Keratinocyte (primary cell): Measurements from ENCODE around the gene KDM4B. TPM values are rescaled to one million over a fixed set of nuclear protein-coding genes. Genes with fewer than 3 reads are reported as not detected.

Experiments used
- DNase-seq: peaks from one replicate; pipeline ENCODE4 v3.0.0-alpha.2; 2011; ENCODE audit warnings: low read depth, missing footprints, low spot score
- FAIRE-seq: peaks from 2 replicates; lab custom pipeline; 2011; peaks lifted over from hg19 to GRCh38; lab: Jason Lieb, UNC
- H2AFZ ChIP-seq: 2 replicates; pipeline ENCODE4 v1.6.0; 2012; ENCODE audit warnings: low read length, control low read depth, inconsistent platforms; ENCODE audit not compliant: control insufficient read depth
- H3K27ac ChIP-seq: 2 replicates; pipeline ENCODE4 v1.5.1; 2011; ENCODE audit warnings: low read length; ENCODE audit not compliant: control insufficient read depth, insufficient read depth
- H3K27me3 ChIP-seq: 3 replicates; pipeline ENCODE4 v1.6.0; 2011; ENCODE audit warnings: low read length; ENCODE audit not compliant: control insufficient read depth, insufficient read depth; ENCODE audit errors: extremely low read depth
- H3K36me3 ChIP-seq, 2 experiments: 2 replicates in 1 of 2; 3 replicates in 1 of 2; pipeline ENCODE4 v1.5.1; 2011; ENCODE audit warnings: low read length in 2 of 2, mild to moderate bottlenecking in 1 of 2; ENCODE audit not compliant: control insufficient read depth in 2 of 2, insufficient read depth in 2 of 2; ENCODE audit errors: extremely low read depth in 1 of 2
- H3K4me1 ChIP-seq: 3 replicates; pipeline ENCODE4 v1.5.1; 2011; ENCODE audit warnings: low read length; ENCODE audit not compliant: control insufficient read depth, insufficient read depth; ENCODE audit errors: extremely low read depth
- H3K4me2 ChIP-seq: 3 replicates; pipeline ENCODE4 v1.6.0; 2011; ENCODE audit warnings: low read depth, low read length; ENCODE audit not compliant: control insufficient read depth, insufficient read depth; ENCODE audit errors: extremely low read depth
- H3K4me3 ChIP-seq, 3 experiments: fragments of 200-600 bp in 1 of 3; sonication (generic) in 1 of 3; 2 replicates in 2 of 3; 3 replicates in 1 of 3; pipeline ENCODE4 v1.5.1; 2011 to 2016; ENCODE audit warnings: low read length in 3 of 3, mild to moderate bottlenecking in 3 of 3, control low read depth in 2 of 3, inconsistent platforms in 1 of 3, low read depth in 1 of 3, mixed read lengths in 1 of 3, mixed run types in 1 of 3, moderate library complexity in 1 of 3; ENCODE audit not compliant: control insufficient read depth in 2 of 3, insufficient read depth in 2 of 3; ENCODE audit errors: extremely low read depth in 1 of 3
- H3K79me2 ChIP-seq: 2 replicates; pipeline ENCODE4 v1.6.0; 2012; ENCODE audit warnings: low read length; ENCODE audit not compliant: control insufficient read depth, insufficient read depth
- H3K9ac ChIP-seq: 3 replicates; pipeline ENCODE4 v1.6.0; 2011; ENCODE audit warnings: low read length; ENCODE audit not compliant: control insufficient read depth, insufficient read depth; ENCODE audit errors: extremely low read depth
- H3K9me1 ChIP-seq: 3 replicates; pipeline ENCODE4 v1.6.0; 2011; ENCODE audit warnings: low read length; ENCODE audit not compliant: control insufficient read depth, insufficient read depth; ENCODE audit errors: extremely low read depth
- H3K9me3 ChIP-seq: 2 replicates; pipeline ENCODE4 v1.5.1; 2012; ENCODE audit warnings: low read depth, low read length; ENCODE audit not compliant: control insufficient read depth
- H4K20me1 ChIP-seq: 3 replicates; pipeline ENCODE4 v1.6.0; 2011; ENCODE audit warnings: low read length; ENCODE audit not compliant: control insufficient read depth, insufficient read depth; ENCODE audit errors: extremely low read depth
- EZH2 ChIP-seq: IDR thresholded peaks from one replicate; pipeline ENCODE4 v1.6.1; 2012; ENCODE audit warnings: inconsistent platforms, mild to moderate bottlenecking, low read length, moderate library complexity
- dilution Hi-C: fragments of 300-500 bp; cut with MboI; formaldehyde crosslinking; loops from one replicate; pipeline ENCODE4 v1.7.0; 2020; ENCODE audit warnings: low sequenced_read_pairs; ENCODE audit not compliant: extremely low pct_ligation_motif_present
- polyA plus RNA-seq, 5 experiments: library from polyadenylated mRNA; depleted of rRNA in 3 of 5; stranded (reverse) in 3 of 5; stranded (forward) in 1 of 5; unstranded in 1 of 5; fragments of >200 nt; gene quantifications; 1 replicate in 1 of 5; 2 replicates in 3 of 5; 3 replicates in 1 of 5; pipeline versions ENCODE4 v1.2.1 to v1.2.3, GENCODE V29; 2011 to 2012; ENCODE audit warnings: missing spikeins in 2 of 5, low read depth in 1 of 5, low replicate concordance in 1 of 5
- TF ChIP-seq, protein P1 (sequence below), 3 experiments: IDR thresholded peaks in 1 of 3; conservative IDR thresholded peaks in 1 of 3; optimal IDR thresholded peaks in 1 of 3; 2 replicates in 2 of 3; 3 replicates in 1 of 3; pipeline versions ENCODE3 to v1.5.1; 2011; ENCODE audit warnings: low read length in 3 of 3, mild to moderate bottlenecking in 3 of 3, moderate library complexity in 2 of 3, control low read depth in 1 of 3, inconsistent platforms in 1 of 3; ENCODE audit not compliant: insufficient read depth in 2 of 3; ENCODE audit errors: extremely low read depth in 1 of 3

Gene KDM4B
- polyA plus RNA-seq, 1 donor (not counting 4 experiments of a cell fraction or from before 2014, with no cell fraction given), result 6.2 TPM

DNA sequence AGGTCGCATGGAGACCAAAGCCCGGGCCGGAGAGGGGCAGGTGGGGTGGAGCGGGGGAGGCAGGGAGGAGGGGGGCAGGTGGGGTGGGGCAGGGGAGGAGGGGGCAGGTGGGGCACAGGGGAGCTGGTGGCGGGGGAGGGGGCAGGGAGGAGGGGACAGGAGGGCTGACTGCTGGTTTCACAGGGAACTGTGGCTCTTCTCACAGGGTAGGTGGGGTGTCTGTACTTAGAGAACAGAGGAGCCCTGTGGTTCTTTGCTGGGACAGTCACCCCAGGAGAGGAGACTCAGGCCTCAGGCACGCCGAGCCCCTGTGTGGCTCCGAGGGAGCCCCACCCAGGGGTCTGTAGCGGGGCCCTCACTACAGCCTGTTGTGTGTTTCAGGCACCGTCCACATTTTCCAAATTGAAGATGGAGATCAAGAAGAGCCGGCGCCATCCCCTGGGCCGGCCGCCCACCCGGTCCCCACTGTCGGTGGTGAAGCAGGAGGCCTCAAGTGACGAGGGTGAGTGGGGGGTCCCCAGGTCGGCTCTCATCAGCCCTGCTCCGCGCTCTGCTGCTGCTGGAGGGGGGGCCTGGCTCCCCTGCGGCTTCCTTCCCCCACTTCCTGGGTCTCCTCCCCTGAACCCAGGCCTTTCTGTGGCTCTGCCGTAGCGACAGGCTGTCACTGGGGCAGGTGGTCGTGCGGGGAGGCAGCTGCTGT is 162.7 kb downstream of the KDM4B start:
- H3K36me3 ChIP-seq, result peaks cover 0 to 18% of the 10 kb centered on the region in 2 experiments
- dilution Hi-C loops, result no loop called here
- H3K27me3 ChIP-seq, result no peaks in the 10 kb centered on the region
- no peak overlapping the region for H3K27ac ChIP-seq
- no peaks in the 10 kb centered on the region for H3K79me2 ChIP-seq
- FAIRE-seq, result no peak
- no peak overlapping the region for H3K4me3 ChIP-seq
- peaks cover 3% of the 10 kb centered on the region for H3K4me1 ChIP-seq
- no peaks in the 10 kb centered on the region for H3K9me1 ChIP-seq
- H4K20me1 ChIP-seq, result no peaks in the 10 kb centered on the region
- no peak overlapping the region for H3K4me2 ChIP-seq
- H2AFZ ChIP-seq, result no peak overlapping the region
- H3K9ac ChIP-seq, result no peak overlapping the region
- H3K9me3 ChIP-seq, result no peaks in the 10 kb centered on the region
- no peak for DNase-seq
- TF ChIP-seq, protein P1, sequence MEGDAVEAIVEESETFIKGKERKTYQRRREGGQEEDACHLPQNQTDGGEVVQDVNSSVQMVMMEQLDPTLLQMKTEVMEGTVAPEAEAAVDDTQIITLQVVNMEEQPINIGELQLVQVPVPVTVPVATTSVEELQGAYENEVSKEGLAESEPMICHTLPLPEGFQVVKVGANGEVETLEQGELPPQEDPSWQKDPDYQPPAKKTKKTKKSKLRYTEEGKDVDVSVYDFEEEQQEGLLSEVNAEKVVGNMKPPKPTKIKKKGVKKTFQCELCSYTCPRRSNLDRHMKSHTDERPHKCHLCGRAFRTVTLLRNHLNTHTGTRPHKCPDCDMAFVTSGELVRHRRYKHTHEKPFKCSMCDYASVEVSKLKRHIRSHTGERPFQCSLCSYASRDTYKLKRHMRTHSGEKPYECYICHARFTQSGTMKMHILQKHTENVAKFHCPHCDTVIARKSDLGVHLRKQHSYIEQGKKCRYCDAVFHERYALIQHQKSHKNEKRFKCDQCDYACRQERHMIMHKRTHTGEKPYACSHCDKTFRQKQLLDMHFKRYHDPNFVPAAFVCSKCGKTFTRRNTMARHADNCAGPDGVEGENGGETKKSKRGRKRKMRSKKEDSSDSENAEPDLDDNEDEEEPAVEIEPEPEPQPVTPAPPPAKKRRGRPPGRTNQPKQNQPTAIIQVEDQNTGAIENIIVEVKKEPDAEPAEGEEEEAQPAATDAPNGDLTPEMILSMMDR (optimal IDR thresholded peaks at IDR 0.05 in 1 of 3, IDR thresholded peaks at IDR 0.05 in 1 of 3, conservative IDR thresholded peaks at IDR 0.05 in 1 of 3; ENCODE audit: extremely low read depth in 1 of 3, insufficient read depth in 2 of 3, low read length in 3 of 3), result no peak
- no peak for TF ChIP-seq EZH2

DNA sequence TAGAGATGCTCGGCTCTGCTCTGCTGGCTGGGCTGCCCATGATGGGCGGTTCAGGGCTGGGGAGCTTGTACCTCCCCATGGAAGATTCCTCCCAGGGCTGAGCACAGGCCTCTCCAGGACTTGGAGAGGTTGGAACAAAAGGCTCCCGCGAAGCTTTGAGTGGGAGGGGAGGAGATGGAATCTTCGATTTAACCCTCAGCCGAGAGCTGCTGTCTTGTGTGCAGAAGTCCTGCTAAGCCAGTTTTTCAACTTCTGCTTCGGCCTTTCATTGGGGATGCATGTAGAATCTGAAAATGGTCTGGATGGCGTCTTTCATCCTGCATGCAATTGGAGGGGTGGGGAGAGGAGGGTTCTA is 163.3 kb downstream of the KDM4B start:
- DNase-seq, result no peak
- H3K9ac ChIP-seq, result no peak overlapping the region
- H3K27me3 ChIP-seq, result no peaks in the 10 kb centered on the region
- H3K4me2 ChIP-seq, result no peak overlapping the region
- TF ChIP-seq, protein P1 (optimal IDR thresholded peaks at IDR 0.05 in 1 of 3, IDR thresholded peaks at IDR 0.05 in 1 of 3, conservative IDR thresholded peaks at IDR 0.05 in 1 of 3; ENCODE audit: extremely low read depth in 1 of 3, insufficient read depth in 2 of 3, low read length in 3 of 3), result no peak
- no peak for TF ChIP-seq EZH2
- H3K79me2 ChIP-seq, result no peaks in the 10 kb centered on the region
- H3K9me3 ChIP-seq, result no peaks in the 10 kb centered on the region
- no peak overlapping the region for H3K4me3 ChIP-seq
- no peak overlapping the region for H3K27ac ChIP-seq
- peaks cover 0 to 21% of the 10 kb centered on the region in 2 experiments for H3K36me3 ChIP-seq
- H3K4me1 ChIP-seq, result peaks cover 3% of the 10 kb centered on the region
- FAIRE-seq, result no peak
- no peaks in the 10 kb centered on the region for H3K9me1 ChIP-seq
- no peak overlapping the region for H2AFZ ChIP-seq
- dilution Hi-C loops, result no loop called here
- no peaks in the 10 kb centered on the region for H4K20me1 ChIP-seq
